Naive B cell (primary cell): Measurements from ENCODE around the gene MTSS2. TPM values are rescaled to one million over a fixed set of nuclear protein-coding genes. Genes with fewer than 3 reads are reported as not detected.

Experiments used
- ATAC-seq, 2 donors: fragments of 150-1000 bp; cut with Tn5 transposase; 2 replicates each; pipeline ENCODE4 v1.10.0; 2021; ENCODE audit warnings: low read depth in 2 of 2, mild to moderate bottlenecking in 2 of 2, moderate library complexity in 2 of 2
- DNase-seq: peaks from one replicate; pipeline ENCODE4 v3.0.0; 2022
- H3K27ac Mint-ChIP-seq, 6 donors: one replicate each; pipeline ENCODE4 v1.8.0; 2020 to 2022; ENCODE audit warnings: mild to moderate bottlenecking in 6 of 6, mixed read lengths in 6 of 6, moderate library complexity in 5 of 6, inconsistent platforms in 2 of 6
- H3K27me3 Mint-ChIP-seq, 3 donors: one replicate each; pipeline ENCODE4 v1.8.0; 2021 to 2022; ENCODE audit warnings: mixed read lengths in 3 of 3, mild to moderate bottlenecking in 1 of 3
- H3K36me3 Mint-ChIP-seq, 2 donors: one replicate each; pipeline ENCODE4 v1.8.0; 2020 to 2022; ENCODE audit warnings: mixed read lengths in 2 of 2, inconsistent platforms in 1 of 2, mild to moderate bottlenecking in 1 of 2
- H3K4me1 Mint-ChIP-seq, 3 donors: one replicate each; pipeline ENCODE4 v1.8.0; 2020 to 2022; ENCODE audit warnings: mixed read lengths in 3 of 3, inconsistent platforms in 1 of 3, mild to moderate bottlenecking in 1 of 3, moderate library complexity in 1 of 3
- H3K4me3 Mint-ChIP-seq, 8 donors: one replicate each; pipeline ENCODE4 v1.8.0; 2020 to 2022; ENCODE audit warnings: mild to moderate bottlenecking in 8 of 8, mixed read lengths in 8 of 8, moderate library complexity in 8 of 8, inconsistent platforms in 2 of 8
- H3K9me3 Mint-ChIP-seq, 7 donors: one replicate each; pipeline ENCODE4 v1.8.0; 2020 to 2022; ENCODE audit warnings: mixed read lengths in 7 of 7, mild to moderate bottlenecking in 5 of 7, inconsistent platforms in 2 of 7, moderate library complexity in 1 of 7
- polyA plus RNA-seq, 6 donors: library from polyadenylated mRNA; unstranded; fragments of 300-500 nt; fragmentation: Illumina TruSeq; gene quantifications; one replicate each; pipeline ENCODE4 v1.2.3, GENCODE V29; 2021; ENCODE audit warnings: low read depth in 6 of 6

The MTSS2 gene
- polyA plus RNA-seq, 6 donors from 2014 or later, result not detected

DNA sequence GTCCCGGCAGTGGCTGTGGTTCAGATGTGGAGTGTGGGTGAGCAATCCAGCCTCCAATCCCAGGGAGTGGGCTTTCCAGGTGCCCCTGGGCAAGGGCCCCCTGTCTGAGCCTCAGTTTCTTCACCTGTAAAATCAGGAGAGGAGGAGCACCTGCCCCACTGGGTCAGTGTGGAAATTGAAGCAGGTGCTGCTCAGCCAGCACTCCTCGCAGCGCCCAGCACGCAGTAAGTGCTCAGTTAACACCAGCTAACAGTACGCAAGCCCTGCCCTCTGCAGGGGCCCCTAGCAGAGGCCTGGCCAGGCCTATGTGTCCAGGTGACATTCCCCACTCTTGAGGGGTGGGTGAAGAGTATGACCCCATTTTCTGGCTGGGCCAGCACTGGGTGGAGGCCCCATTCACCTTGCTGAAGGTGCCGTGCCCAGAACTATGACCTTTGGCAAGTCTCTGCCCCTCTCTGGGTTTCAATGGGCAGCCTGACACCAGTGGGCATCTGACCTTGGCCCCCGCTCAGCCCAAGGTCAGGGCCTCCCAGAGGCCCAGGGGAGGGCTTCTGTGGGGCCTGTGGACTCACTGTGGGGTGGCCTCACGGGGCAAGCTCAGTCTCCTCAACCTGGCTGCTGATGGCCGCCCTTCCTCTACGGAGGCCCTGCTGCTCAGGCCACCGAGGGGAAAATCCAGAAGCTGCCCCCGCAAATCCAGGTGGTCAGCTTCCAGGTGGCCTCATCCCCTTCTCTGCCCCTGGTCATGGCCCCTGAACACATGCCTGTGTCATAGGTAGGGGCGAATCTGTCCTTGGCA is 2.5 kb downstream of the MTSS2 start:
- Mint-ChIP-seq H3K27ac (no peak overlapping the region), H3K27me3 (peaks cover 0 to 11% (median 4%) of the 10 kb centered on the region in 3 donors), H3K4me3 (no peak overlapping the region), H3K36me3 (no peaks in the 10 kb centered on the region), H3K4me1 (peaks cover 4 to 9% (median 7%) of the 10 kb centered on the region in 3 donors), H3K9me3 (no peaks in the 10 kb centered on the region)
- DNase-seq, result no peak
- ATAC-seq, result no peak

DNA sequence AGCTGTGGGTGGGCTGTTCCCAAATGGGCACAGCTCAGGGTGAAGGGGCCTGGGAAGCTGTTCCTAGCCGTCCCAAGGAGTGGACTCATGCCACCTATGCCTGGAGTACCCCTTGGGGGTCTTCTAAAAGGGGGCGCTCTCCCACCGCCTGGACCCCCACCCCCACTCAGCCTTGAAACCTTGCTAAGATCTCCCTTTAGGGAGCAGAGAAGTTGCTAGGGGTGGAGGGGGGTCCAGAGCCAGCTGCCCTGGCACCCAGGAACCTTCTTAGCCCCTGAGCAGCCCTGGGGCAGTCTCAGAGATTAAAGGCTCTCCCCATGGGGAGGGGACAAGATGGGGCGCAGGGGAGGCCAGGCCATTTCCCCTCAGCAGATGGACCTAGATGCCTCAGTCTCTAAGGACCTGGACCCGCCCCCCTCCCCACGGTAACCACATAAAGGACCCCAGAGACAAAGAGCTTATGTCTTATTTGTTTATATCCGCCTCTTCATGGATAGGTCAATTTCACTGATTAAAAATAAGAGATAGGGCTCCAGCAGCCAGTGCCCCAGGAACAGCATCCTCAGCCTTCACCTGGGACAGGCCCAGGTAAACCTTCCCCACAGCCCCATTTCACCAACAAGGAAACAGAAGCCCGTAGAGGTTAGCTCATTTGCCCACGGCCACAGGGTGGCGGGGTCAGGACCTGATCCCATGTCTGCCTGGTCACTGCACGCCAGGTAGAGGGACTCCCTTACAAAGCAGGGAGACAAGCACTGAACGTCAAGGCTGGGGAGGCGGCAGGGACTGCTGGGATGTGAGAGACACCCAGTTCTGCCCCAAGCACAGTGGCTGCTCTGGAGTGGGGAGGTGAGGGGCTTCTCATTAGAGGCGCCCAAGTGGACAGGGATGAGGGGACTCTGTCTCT is 3.4 kb downstream of the MTSS2 start:
- Mint-ChIP-seq H3K4me1 (peaks cover 3 to 9% (median 7%) of the 10 kb centered on the region in 3 donors), H3K27me3 (peaks cover 0 to 11% (median 3%) of the 10 kb centered on the region in 3 donors), H3K4me3 (peak overlapping the region in 1 of 8 donors; percentile 39), H3K9me3 (no peaks in the 10 kb centered on the region), H3K36me3 (no peaks in the 10 kb centered on the region), H3K27ac (no peak overlapping the region)
- no peak for DNase-seq
- no peak for ATAC-seq

- H3K4me3 Mint-ChIP-seq, result no peak overlapping the region
- DNase-seq (no peak), ATAC-seq (no peak)
- H3K27me3 Mint-ChIP-seq, result peaks cover 0 to 11% (median 0%) of the 10 kb centered on the region in 3 donors
- H3K27ac Mint-ChIP-seq, result no peak overlapping the region
- H3K9me3 Mint-ChIP-seq, result no peaks in the 10 kb centered on the region
- H3K36me3 Mint-ChIP-seq, result no peaks in the 10 kb centered on the region
- H3K4me1 Mint-ChIP-seq, result peaks cover 0 to 4% (median 4%) of the 10 kb centered on the region in 3 donors
Measured at GRCh38 chr16:70681382-70682238, 4.2 kb downstream of the MTSS2 start.

DNA sequence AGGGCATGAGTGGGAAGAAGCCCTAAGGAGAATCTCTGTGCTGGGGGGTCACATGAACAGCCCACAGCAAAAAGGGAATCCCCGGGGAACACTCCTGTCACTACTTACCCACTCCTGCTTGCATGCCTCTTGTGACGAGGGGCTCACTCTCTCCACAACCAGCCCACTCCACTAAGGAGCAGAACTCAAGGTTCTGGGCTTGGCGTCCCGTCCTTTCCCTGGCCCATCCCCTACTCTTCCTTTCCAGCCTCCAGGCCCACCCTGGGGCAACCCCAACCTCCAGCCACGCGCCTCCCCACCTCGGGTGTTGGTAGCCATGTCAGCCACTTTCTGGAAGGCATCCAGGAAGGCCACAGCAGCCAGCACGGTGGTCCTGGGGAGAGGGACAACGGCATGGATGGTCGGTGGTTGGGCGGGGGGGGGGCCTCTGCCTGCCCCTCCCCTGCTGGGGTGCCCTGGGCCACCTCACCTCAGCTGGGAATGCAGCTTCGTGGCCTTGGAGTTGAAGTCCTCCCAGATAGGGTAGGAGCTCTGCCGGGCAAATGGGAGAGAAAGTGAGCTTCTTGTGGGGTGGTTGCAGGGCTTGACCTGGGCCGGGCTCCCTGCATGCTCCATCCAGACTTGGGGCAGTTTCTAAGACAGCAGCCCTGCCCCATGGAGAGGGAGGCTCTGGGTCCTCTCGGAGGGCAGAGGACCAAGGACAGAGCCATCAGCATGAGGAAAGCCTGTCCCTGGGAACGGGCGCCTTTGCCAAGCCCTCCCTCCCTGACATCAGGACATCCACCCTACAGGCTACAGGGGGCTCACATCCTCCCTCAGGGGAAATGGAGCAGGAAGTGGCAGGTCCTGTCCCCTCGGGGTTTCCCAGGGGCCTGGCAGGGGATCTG is 5.1 kb downstream of the MTSS2 start:
- Mint-ChIP-seq H3K27ac (no peak overlapping the region), H3K27me3 (peaks cover 0 to 11% (median 0%) of the 10 kb centered on the region in 3 donors), H3K4me3 (no peak overlapping the region), H3K36me3 (no peaks in the 10 kb centered on the region), H3K9me3 (no peaks in the 10 kb centered on the region), H3K4me1 (peaks cover 0 to 4% (median 2%) of the 10 kb centered on the region in 3 donors)
- no peak for DNase-seq
- no peak for ATAC-seq

- H3K4me3 Mint-ChIP-seq, result no peak overlapping the region
- ATAC-seq (no peak), DNase-seq (no peak)
- H3K9me3 Mint-ChIP-seq, result no peaks in the 10 kb centered on the region
- no peak overlapping the region for H3K27ac Mint-ChIP-seq
- peaks cover 0 to 4% (median 2%) of the 10 kb centered on the region in 3 donors for H3K4me1 Mint-ChIP-seq
- peaks cover 0 to 8% (median 0%) of the 10 kb centered on the region in 3 donors for H3K27me3 Mint-ChIP-seq
- no peaks in the 10 kb centered on the region for H3K36me3 Mint-ChIP-seq
Measured at GRCh38 chr16:70679671-70680494, 6.0 kb downstream of the MTSS2 start.

GRCh38 chr16:70678898-70679670 is 6.8 kb downstream of the MTSS2 start:
- peaks cover 0 to 3% (median 0%) of the 10 kb centered on the region in 3 donors for H3K27me3 Mint-ChIP-seq
- H3K4me3 Mint-ChIP-seq, result peak overlapping the region in 1 of 8 donors; percentile 47
- no peaks in the 10 kb centered on the region for H3K36me3 Mint-ChIP-seq
- ATAC-seq, result no peak
- peak overlapping the region in 1 of 6 donors; percentile 79 for H3K27ac Mint-ChIP-seq
- DNase-seq, result no peak
- H3K4me1 Mint-ChIP-seq, result peaks cover 0 to 4% (median 0%) of the 10 kb centered on the region in 3 donors
- H3K9me3 Mint-ChIP-seq, result no peaks in the 10 kb centered on the region

DNA sequence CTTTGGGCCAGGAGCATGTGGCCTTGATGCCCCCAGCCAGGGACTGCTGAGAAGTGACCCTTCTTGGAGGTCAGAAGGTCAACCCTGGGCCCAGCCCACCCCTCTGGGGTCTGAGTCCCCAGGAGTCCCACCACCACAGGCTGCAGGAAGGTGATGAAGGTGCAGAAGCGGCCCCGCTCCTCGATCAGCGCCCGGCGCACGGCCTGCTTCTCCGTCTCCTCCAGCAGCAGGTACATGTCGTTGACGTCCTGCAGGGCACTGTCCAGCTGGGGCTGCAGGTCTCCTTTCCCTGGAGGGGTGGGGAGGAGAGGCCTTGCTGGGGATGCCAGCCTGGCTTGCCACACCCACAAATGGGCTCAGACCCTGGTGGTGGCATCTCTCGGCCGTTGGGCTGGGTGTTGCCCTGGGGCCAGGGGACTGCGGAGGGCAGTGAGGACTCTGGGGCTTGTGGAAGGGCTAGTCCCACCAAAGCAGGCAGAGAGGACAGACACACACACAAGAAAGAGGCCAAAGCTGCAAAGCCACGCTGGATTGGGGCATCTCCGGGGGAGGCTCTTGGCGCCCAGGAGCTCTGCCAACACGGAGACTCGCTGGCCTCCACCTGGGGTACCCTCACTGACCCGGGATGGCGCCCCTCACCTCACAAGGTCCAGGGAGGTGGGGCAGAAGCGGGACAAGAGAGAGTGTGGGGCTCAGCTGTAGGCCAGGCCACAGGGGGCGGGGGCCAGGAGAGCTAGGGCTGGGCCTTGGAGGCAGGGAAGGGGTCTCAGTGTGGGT is 7.5 kb downstream of the MTSS2 start:
- H3K4me3 Mint-ChIP-seq, result peak overlapping the region in 1 of 8 donors; percentile 47
- DNase-seq (no peak), ATAC-seq (no peak)
- no peaks in the 10 kb centered on the region for H3K9me3 Mint-ChIP-seq
- H3K27ac Mint-ChIP-seq, result peak overlapping the region in 1 of 6 donors; percentile 79
- H3K4me1 Mint-ChIP-seq, result peaks cover 0 to 4% (median 0%) of the 10 kb centered on the region in 3 donors
- no peaks in the 10 kb centered on the region for H3K36me3 Mint-ChIP-seq
- no peaks in the 10 kb centered on the region for H3K27me3 Mint-ChIP-seq

GRCh38 chr16:70677499-70678120 is 8.2 kb downstream of the MTSS2 start:
- Mint-ChIP-seq H3K27ac (peak overlapping the region in 1 of 6 donors; percentile 57), H3K4me3 (no peak overlapping the region), H3K9me3 (no peaks in the 10 kb centered on the region), H3K36me3 (no peaks in the 10 kb centered on the region), H3K4me1 (peaks cover 0 to 4% (median 0%) of the 10 kb centered on the region in 3 donors), H3K27me3 (no peaks in the 10 kb centered on the region)
- DNase-seq (no peak), ATAC-seq (no peak)

- H3K27ac Mint-ChIP-seq, result no peak overlapping the region
- ATAC-seq (no peak), DNase-seq (no peak)
- no peaks in the 10 kb centered on the region for H3K9me3 Mint-ChIP-seq
- H3K4me1 Mint-ChIP-seq, result peaks cover 0 to 4% (median 0%) of the 10 kb centered on the region in 3 donors
- H3K36me3 Mint-ChIP-seq, result no peaks in the 10 kb centered on the region
- H3K4me3 Mint-ChIP-seq, result no peak overlapping the region
- H3K27me3 Mint-ChIP-seq, result no peaks in the 10 kb centered on the region
Measured at GRCh38 chr16:70676675-70677498, 9.0 kb downstream of the MTSS2 start.
